ENCODE measurements around the gene TCEAL3. TPM values are rescaled to one million over a fixed set of nuclear protein-coding genes. Genes with fewer than 3 reads are reported as not detected.
"Not testable (repeated sequence)": the region's sequence is repeated elsewhere in the genome, so short reads cannot be mapped to it uniquely, and the experiment has no call there.

The TCEAL3 gene
- total and polyA plus RNA-seq, 2 experiments from 2014 or later = 28.7 to 91.7 TPM

DNA sequence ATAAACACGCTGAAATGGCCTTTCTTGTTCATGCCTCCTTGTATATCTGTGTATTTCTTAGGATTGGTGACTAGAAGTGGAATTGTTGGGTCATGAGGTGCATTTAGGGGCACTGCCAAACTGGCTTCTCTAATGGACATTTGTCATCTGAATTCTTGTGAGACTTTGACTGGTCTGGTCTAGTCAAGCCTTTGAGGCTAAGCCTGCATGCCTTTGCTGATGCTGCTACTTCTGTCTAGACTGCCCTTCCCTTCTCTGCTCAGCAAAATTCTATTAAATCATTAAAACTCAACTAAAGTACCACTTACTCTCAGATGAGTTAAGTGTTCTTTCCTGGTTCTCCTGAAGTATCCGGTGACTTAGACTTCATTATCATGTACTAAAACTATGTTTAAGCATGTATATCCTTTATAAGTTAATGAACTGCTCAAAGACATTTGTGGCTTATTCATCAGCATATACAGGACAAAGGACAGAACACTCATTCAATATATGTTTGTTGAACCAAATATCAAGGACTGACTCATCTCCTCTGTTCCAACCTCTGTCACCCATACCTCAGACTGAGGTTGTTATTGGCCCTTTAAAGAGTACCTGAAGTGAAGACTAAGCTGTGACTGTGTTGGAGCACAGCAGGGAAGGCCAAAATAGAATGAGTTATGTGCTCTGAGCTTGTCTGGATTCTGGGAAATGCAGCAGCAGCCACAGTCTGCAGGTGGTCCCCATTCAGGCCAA, 30.0 kb downstream of the TCEAL3 start:
- no peaks in the 10 kb centered on the region for H3K9me3 ChIP-seq (ENCODE audit: low read depth)
- no peaks in the 10 kb centered on the region for H3K27me3 ChIP-seq
- 90% methylated on average over 2 of the region's 2 CpGs for WGBS (ENCODE audit: low lambda C conversion rate, missing lambda C conversion rate)
- no peaks in the 10 kb centered on the region for H3K36me3 ChIP-seq (replicated peaks; ENCODE audit: insufficient read depth, low read depth)
- TF ChIP-seq EZH2phosphoT487 (IDR thresholded peaks at IDR 0.05; ENCODE audit: low read depth, severe bottlenecking, unreplicated experiment) (no peak), EZH2 (IDR thresholded peaks at IDR 0.05; ENCODE audit: borderline replicate concordance) (no peak), CTCF (IDR thresholded peaks at IDR 0.05; ENCODE audit: poor library complexity) (no peak)
- peaks cover 7% of the 10 kb centered on the region for H3K4me1 ChIP-seq (ENCODE audit: insufficient read depth)
- DNase-seq (ENCODE audit: low spot score) = no peak
- no peaks in the 10 kb centered on the region for H3K9me2 ChIP-seq (replicated peaks; ENCODE audit: insufficient read depth)
- H4K20me1 ChIP-seq (ENCODE audit: insufficient read depth, poor library complexity, severe bottlenecking) = no peaks in the 10 kb centered on the region
- no peak overlapping the region for H3K4me2 ChIP-seq
- no peak overlapping the region for H3K4me3 ChIP-seq
- peak overlapping the region; percentile 65 for H3K27ac ChIP-seq
- no peak overlapping the region for H2AFZ ChIP-seq
- no peaks in the 10 kb centered on the region for H3K79me2 ChIP-seq

DNA sequence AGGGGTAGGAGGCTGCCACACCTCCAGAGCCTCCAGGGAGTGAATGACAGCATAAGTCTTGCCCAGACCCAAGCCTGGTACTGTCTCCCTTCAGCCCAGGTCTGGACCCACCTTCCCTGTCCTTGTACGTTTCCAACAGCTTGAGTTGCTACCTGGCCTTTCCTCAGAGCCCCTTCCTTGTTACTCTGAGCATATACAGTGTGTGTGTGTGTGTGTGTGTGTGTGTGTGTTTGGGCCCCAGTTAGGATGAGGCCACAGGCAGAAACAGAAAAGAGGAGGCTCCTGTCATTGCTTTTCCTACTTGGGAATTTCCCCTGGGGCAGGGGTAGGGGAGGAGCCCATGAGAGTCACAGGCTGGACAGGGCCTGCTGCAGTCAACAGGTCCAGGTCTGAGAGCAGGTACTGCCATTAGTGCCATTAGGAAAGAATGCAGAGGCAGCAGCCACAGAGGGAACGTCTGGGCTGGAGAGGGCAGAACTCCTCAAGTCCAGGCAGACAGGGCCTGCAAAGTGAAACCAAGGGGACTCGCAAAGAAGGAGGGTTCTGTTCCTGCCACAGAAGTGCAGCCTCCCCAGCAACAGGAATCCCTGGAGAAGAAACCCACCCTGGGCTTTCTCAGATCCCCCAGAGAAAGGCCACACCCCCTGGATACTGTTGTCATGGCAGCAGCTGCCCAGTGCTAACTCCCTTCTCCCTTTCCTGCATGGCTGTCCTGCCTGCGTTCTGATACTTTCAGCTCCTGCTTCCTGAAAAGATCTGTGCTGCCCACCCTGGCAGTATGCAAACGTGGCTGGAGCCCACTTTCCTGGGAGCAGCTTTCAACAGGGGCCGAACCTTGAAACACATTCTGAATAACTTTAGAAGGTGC, 30.9 kb downstream of the TCEAL3 start:
- 48% methylated on average over 5 of the region's 6 CpGs for WGBS (ENCODE audit: low lambda C conversion rate, missing lambda C conversion rate)
- H3K9me2 ChIP-seq (replicated peaks; ENCODE audit: insufficient read depth); H3K4me3 ChIP-seq; H3K36me3 ChIP-seq (replicated peaks; ENCODE audit: insufficient read depth, low read depth); H3K4me1 ChIP-seq (ENCODE audit: insufficient read depth); H3K79me2 ChIP-seq; H3K27me3 ChIP-seq; H4K20me1 ChIP-seq (ENCODE audit: insufficient read depth, poor library complexity, severe bottlenecking); H3K9me3 ChIP-seq (ENCODE audit: low read depth): not testable (repeated sequence)
- Histone ChIP-seq H3K27ac (peak overlapping the region; percentile 65), H2AFZ (peak overlapping the region; percentile 46), H3K4me2 (peak overlapping the region; percentile 46)
- DNase-seq (ENCODE audit: low spot score) = peak; percentile 51

DNA sequence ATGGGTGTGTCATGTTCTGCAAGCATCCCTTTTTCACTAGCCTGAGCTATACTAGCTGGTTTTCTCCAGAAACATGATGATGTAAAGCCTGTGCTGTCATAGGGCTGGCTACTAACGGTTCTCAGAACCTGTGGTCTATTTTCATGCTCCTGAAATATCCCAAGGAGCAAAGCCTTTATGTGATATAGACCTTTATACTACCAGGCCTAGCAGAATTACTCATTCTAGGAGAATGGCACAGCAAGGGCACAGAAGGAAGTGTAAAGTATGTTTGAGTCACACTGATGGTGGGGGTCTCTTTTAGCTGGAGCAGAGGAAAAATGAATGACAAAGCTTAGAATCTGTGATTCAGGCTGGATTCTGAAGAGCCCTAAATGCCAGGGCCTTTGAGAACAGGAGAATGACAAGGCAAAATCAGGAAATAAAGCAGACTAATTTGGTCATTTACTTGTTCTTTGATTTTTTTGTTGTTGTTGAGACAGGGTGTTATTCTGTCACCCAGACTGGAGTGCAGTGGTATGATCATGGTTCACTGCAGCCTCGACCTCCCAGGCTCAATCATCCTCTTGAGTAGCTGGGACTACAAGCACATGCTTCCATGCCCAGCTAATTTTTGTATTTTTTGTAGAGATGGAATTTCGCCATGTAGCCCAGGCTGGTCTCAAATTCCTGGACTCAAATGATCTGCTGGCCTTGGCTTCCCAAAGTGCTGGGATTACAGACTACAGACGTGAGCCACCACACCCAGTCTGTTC, 32.8 kb downstream of the TCEAL3 start:
- H3K9me2 ChIP-seq (replicated peaks; ENCODE audit: insufficient read depth) = no peaks in the 10 kb centered on the region
- peaks cover 7% of the 10 kb centered on the region for H3K4me1 ChIP-seq (ENCODE audit: insufficient read depth)
- no peaks in the 10 kb centered on the region for H3K27me3 ChIP-seq
- no peak overlapping the region for H2AFZ ChIP-seq
- no peaks in the 10 kb centered on the region for H4K20me1 ChIP-seq (ENCODE audit: insufficient read depth, poor library complexity, severe bottlenecking)
- H3K27ac ChIP-seq = no peak overlapping the region
- WGBS (ENCODE audit: low lambda C conversion rate, missing lambda C conversion rate) = 74% methylated on average over 4 of the region's 4 CpGs
- H3K4me2 ChIP-seq = no peak overlapping the region
- TF ChIP-seq EZH2 (IDR thresholded peaks at IDR 0.05; ENCODE audit: borderline replicate concordance) (no peak), EZH2phosphoT487 (IDR thresholded peaks at IDR 0.05; ENCODE audit: low read depth, severe bottlenecking, unreplicated experiment) (no peak), CTCF (IDR thresholded peaks at IDR 0.05; ENCODE audit: poor library complexity) (no peak)
- H3K36me3 ChIP-seq (replicated peaks; ENCODE audit: insufficient read depth, low read depth) = no peaks in the 10 kb centered on the region
- no peak for DNase-seq (ENCODE audit: low spot score)
- H3K79me2 ChIP-seq = no peaks in the 10 kb centered on the region
- H3K4me3 ChIP-seq = no peak overlapping the region
- H3K9me3 ChIP-seq (ENCODE audit: low read depth) = no peaks in the 10 kb centered on the region

All from hepatocyte (in vitro differentiated cells).